Lower lobe of right lung (tissue), 2 donors: ENCODE results near the gene NEUROG3. TPM values are rescaled to one million over a fixed set of nuclear protein-coding genes. Genes with fewer than 3 reads are reported as not detected.

Source experiments
- ATAC-seq, 2 donors: fragments of 200-7000 bp; cut with Tn5 transposase; one replicate each; pipeline ENCODE4 v1.9.1; 2020 to 2022; ENCODE audit warnings: mild to moderate bottlenecking in 2 of 2, moderate library complexity in 2 of 2
- DNase-seq: peaks from one replicate; pipeline ENCODE4 v3.0.0-alpha.2; 2020
- H3K27ac ChIP-seq: fragments of 200-600 bp; one replicate; pipeline ENCODE4 v1.8.0; 2022
- H3K27me3 ChIP-seq: fragments of 200-600 bp; one replicate; pipeline ENCODE4 v1.8.0; 2022; ENCODE audit warnings: low read depth
- H3K36me3 ChIP-seq: fragments of 200-600 bp; one replicate; pipeline ENCODE4 v1.8.0; 2022; ENCODE audit warnings: mild to moderate bottlenecking
- H3K4me1 ChIP-seq: fragments of 200-600 bp; one replicate; pipeline ENCODE4 v1.8.0; 2022
- H3K4me3 ChIP-seq: fragments of 200-600 bp; one replicate; pipeline ENCODE4 v1.8.0; 2022; ENCODE audit warnings: mild to moderate bottlenecking
- H3K9me3 ChIP-seq: fragments of 200-600 bp; one replicate; pipeline ENCODE4 v1.8.0; 2022
- intact Hi-C: fragments of 100-400 bp; cut with DNase I; formaldehyde crosslinking; loops from one replicate; pipeline ENCODE4 v1.11.0; 2022
- total RNA-seq: library from RNA; stranded (reverse); fragmentation: NEBNext Ultra II Directional; extraction: Animal tissue kit (Norgen Biotek cat#: 25700); gene quantifications from one replicate; pipeline ENCODE4 v1.2.1, GENCODE V29; 2021
- TF ChIP-seq, protein P1 (sequence below): fragments of 200-600 bp; IDR thresholded peaks from one replicate; pipeline ENCODE4 v1.8.0; 2022; ENCODE audit warnings: antibody characterized with exemption, mild to moderate bottlenecking
- donor health status: DM: no; HTN: yes; CAD: no; lungs with severe emphysema.

NEUROG3 gene
- total RNA-seq, 1 donor from 2014 or later = not detected

DNA sequence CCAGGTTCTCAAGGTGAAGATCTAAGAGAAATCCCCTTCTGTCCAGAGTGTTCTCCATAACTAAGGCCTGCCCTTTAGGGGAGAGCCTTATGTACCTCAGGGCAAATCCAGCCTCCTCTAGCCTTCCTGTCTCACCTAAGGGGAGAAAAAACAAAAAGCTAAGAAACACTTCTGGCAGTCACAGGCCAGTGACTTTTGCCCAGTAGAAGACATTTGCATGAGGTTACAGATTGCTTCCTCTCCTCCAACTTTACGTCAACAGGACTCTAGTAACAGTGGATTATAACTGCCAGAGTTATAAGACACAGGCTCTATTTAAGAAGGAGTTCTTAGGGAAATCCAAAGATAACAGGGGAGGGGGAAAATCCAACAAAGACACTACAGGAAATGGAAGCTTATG lies 40.9 kb upstream of the NEUROG3 start:
- H3K27me3 ChIP-seq = no peaks in the 10 kb centered on the region
- TF ChIP-seq, protein P1, sequence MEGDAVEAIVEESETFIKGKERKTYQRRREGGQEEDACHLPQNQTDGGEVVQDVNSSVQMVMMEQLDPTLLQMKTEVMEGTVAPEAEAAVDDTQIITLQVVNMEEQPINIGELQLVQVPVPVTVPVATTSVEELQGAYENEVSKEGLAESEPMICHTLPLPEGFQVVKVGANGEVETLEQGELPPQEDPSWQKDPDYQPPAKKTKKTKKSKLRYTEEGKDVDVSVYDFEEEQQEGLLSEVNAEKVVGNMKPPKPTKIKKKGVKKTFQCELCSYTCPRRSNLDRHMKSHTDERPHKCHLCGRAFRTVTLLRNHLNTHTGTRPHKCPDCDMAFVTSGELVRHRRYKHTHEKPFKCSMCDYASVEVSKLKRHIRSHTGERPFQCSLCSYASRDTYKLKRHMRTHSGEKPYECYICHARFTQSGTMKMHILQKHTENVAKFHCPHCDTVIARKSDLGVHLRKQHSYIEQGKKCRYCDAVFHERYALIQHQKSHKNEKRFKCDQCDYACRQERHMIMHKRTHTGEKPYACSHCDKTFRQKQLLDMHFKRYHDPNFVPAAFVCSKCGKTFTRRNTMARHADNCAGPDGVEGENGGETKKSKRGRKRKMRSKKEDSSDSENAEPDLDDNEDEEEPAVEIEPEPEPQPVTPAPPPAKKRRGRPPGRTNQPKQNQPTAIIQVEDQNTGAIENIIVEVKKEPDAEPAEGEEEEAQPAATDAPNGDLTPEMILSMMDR = no peak
- no peak for ATAC-seq
- peaks cover 10% of the 10 kb centered on the region for H3K9me3 ChIP-seq
- H3K4me1 ChIP-seq = no peaks in the 10 kb centered on the region
- H3K4me3 ChIP-seq = no peak overlapping the region
- intact Hi-C loops = no loop called here
- no peak for DNase-seq
- no peaks in the 10 kb centered on the region for H3K36me3 ChIP-seq
- H3K27ac ChIP-seq = no peak overlapping the region

DNA sequence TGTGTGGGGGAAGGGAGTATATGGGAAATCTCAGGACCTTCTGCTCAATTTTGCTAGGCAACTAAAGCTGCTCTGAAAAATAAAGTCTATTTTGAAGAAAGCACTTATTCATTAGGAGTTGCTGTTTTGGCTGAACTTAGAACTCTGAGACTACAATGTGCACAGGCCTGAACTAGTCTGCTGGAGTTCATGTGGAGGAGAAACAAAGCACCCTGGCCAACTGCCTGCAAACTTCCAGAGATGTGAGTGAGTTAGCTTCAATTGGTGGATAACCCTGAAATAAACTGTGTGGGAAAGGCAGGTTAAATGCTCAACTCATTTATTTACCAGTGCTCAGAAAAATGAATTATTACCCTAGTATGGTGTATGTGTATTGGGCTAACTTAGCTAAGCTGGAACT lies 39.5 kb upstream of the NEUROG3 start:
- H3K9me3 ChIP-seq = peaks cover 13% of the 10 kb centered on the region
- no peak overlapping the region for H3K27ac ChIP-seq
- no peak for ATAC-seq
- no peaks in the 10 kb centered on the region for H3K36me3 ChIP-seq
- H3K27me3 ChIP-seq = no peaks in the 10 kb centered on the region
- no peaks in the 10 kb centered on the region for H3K4me1 ChIP-seq
- intact Hi-C loops = no loop called here
- DNase-seq = no peak
- TF ChIP-seq, protein P1 = no peak
- H3K4me3 ChIP-seq = no peak overlapping the region

DNA sequence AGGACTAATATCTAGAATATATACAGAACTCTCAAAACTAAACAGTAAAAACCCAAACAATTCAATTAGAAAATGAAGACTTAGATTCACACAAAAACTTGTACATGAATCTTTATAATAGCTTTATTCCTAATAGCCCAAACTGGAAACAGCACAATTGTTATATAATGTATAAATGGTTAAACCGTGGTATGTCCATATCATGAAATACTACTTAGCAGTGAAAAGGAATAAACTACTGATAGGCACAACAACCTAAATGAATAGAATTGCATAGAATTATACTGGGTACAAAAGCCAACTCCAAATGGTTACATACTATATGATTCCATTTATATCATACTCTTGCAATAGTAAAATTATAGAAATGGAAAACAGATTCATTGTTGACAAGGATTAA lies 35.9 kb upstream of the NEUROG3 start:
- H3K27me3 ChIP-seq = peaks cover 12% of the 10 kb centered on the region
- no peaks in the 10 kb centered on the region for H3K4me1 ChIP-seq
- DNase-seq = no peak
- H3K36me3 ChIP-seq = no peaks in the 10 kb centered on the region
- H3K9me3 ChIP-seq = peaks cover 13% of the 10 kb centered on the region
- TF ChIP-seq, protein P1 = no peak
- intact Hi-C loops = no loop called here
- no peak overlapping the region for H3K4me3 ChIP-seq
- H3K27ac ChIP-seq = no peak overlapping the region
- ATAC-seq = no peak

DNA sequence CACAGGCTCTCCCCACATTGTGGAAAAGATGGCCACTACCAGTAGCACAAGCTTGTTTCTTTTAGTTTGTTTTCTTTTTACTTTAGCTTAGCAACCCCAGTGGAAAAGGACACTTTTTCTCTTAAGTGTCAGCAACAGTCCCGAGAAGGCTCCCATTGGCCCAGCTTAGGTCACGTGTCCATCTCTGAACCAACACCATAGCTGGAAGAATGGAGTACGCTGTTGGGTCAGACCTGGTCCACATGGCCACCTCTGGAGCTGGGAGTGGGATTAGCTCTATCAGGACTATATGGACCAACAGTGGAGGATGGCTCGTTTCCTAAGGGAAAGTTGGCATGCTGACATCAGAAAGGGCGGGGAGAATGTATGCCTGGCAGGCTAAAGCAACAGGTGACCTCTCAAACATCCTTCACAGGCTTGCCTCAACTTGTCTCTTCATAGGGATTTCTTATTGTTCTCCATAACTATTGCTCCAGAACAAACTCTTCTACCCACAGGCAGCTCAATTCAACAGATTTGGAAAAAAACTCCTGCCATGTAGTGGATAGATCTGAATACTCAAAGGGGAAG lies 27.6 kb upstream of the NEUROG3 start:
- Histone ChIP-seq H3K27ac (no peak overlapping the region), H3K9me3 (no peaks in the 10 kb centered on the region), H3K4me1 (no peaks in the 10 kb centered on the region), H3K27me3 (peaks cover 33% of the 10 kb centered on the region), H3K4me3 (no peak overlapping the region), H3K36me3 (no peaks in the 10 kb centered on the region)
- ATAC-seq (no peak), DNase-seq (no peak)
- intact Hi-C loops = no loop called here
- TF ChIP-seq, protein P1 = no peak

DNA sequence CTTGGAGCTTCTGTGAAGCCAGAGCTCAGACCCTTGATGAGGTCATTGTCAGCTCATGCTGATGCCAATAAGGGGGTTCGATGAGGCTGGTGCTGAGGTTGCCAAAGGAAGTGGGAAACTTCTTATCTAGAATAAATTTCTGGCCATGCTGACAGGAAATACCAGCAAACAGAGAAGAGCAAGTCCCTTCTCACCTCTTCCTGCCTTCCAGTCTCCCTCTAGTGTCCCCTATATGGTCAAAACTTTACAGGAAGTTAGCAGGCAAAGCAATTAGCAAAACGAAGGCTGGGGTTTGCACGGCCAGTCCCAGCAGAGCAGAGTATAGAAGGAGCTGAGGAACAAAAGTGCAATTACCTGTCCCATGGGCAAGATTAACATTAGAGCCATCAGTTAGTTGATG lies 15.1 kb upstream of the NEUROG3 start:
- no peak for DNase-seq
- Histone ChIP-seq H3K36me3 (no peaks in the 10 kb centered on the region), H3K4me3 (no peak overlapping the region), H3K4me1 (no peaks in the 10 kb centered on the region), H3K9me3 (no peaks in the 10 kb centered on the region), H3K27ac (no peak overlapping the region), H3K27me3 (no peaks in the 10 kb centered on the region)
- TF ChIP-seq, protein P1 = no peak
- no peak for ATAC-seq
- intact Hi-C loops = no loop called here

DNA sequence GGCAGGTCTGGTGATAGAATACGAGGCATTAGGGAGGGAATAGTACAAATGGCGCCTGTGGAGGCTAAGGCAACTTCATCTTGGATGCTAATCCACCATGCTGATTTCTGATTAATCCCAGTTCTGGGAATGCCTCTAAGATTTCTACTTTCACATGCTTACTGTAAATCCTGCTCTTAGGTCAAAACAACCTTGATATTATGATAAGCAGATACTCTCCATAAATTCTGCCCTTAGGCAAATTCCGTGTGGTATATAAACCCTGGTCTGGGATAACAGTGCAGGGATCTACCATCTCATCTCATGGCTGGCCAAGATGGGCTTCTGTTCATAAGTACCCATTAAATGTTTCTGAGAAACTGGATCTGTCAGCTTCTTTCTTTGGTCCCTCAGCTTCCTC lies 11.4 kb upstream of the NEUROG3 start:
- Histone ChIP-seq H3K27me3 (peaks cover 18% of the 10 kb centered on the region), H3K4me1 (no peaks in the 10 kb centered on the region), H3K27ac (no peak overlapping the region), H3K36me3 (no peaks in the 10 kb centered on the region), H3K9me3 (no peaks in the 10 kb centered on the region), H3K4me3 (no peak overlapping the region)
- intact Hi-C loops = no loop called here
- TF ChIP-seq, protein P1 = no peak
- ATAC-seq (no peak), DNase-seq (no peak)
